CD14-positive monocyte (primary cell): ENCODE measurements around the gene DIDO1. TPM values are rescaled to one million over a fixed set of nuclear protein-coding genes. Genes with fewer than 3 reads are reported as not detected.

Experiments used
- DNase-seq, 3 donors: peaks; one replicate each; pipeline ENCODE4 v3.0.0-alpha.2; 2011 to 2022
- H2AFZ ChIP-seq: 2 replicates; pipeline ENCODE4 v1.6.0; 2012; ENCODE audit warnings: mild to moderate bottlenecking, low read depth, low read length, inconsistent platforms; ENCODE audit not compliant: insufficient read depth, poor library complexity, severe bottlenecking
- H3K27ac ChIP-seq, 2 donors: 1 replicate in 1 of 2; 2 replicates in 1 of 2; pipeline ENCODE4 v1.5.1; 2012 to 2013; ENCODE audit warnings: low read length in 2 of 2, control low read depth in 1 of 2, inconsistent platforms in 1 of 2, low read depth in 1 of 2, mild to moderate bottlenecking in 1 of 2
- H3K27me3 ChIP-seq, 2 donors: one replicate each; pipeline versions ENCODE4 v1.6.0 to v1.6.1; 2011 to 2013; ENCODE audit warnings: low read length in 2 of 2; ENCODE audit not compliant: control insufficient read depth in 2 of 2, insufficient read depth in 2 of 2
- H3K36me3 ChIP-seq, 2 donors: replicated peaks in 1 of 2; 1 replicate in 1 of 2; 2 replicates in 1 of 2; pipeline versions ENCODE4 v1.5.1 to v1.6.1; 2012 to 2013; ENCODE audit warnings: low read length in 2 of 2, control low read depth in 1 of 2, inconsistent platforms in 1 of 2, mild to moderate bottlenecking in 1 of 2; ENCODE audit not compliant: insufficient read depth in 2 of 2, control insufficient read depth in 1 of 2
- H3K4me1 ChIP-seq, 2 donors: 1 replicate in 1 of 2; 2 replicates in 1 of 2; pipeline versions ENCODE4 v1.5.1 to v1.6.1; 2012 to 2013; ENCODE audit warnings: low read length in 2 of 2, control low read depth in 1 of 2, inconsistent platforms in 1 of 2, mild to moderate bottlenecking in 1 of 2, moderate library complexity in 1 of 2; ENCODE audit not compliant: insufficient read depth in 2 of 2, control insufficient read depth in 1 of 2
- H3K4me2 ChIP-seq: replicated peaks from 2 replicates; pipeline ENCODE3; 2012; ENCODE audit warnings: low read length, moderate library complexity, mild to moderate bottlenecking; ENCODE audit not compliant: poor library complexity, severe bottlenecking; ENCODE audit errors: extremely low read depth
- H3K4me3 ChIP-seq, 3 experiments: fragments of 200-600 bp in 1 of 3; sonication (generic) in 1 of 3; replicated peaks in 1 of 3; 1 replicate in 2 of 3; 2 replicates in 1 of 3; pipeline ENCODE4 v1.5.1; 2011 to 2013; ENCODE audit warnings: low read length in 3 of 3, mild to moderate bottlenecking in 3 of 3, control low read depth in 2 of 3, low read depth in 2 of 3, inconsistent platforms in 1 of 3, moderate library complexity in 1 of 3
- H3K79me2 ChIP-seq: 2 replicates; pipeline ENCODE4 v1.6.0; 2012; ENCODE audit warnings: mild to moderate bottlenecking, control low read depth, inconsistent platforms, low read length, moderate library complexity; ENCODE audit not compliant: insufficient read depth
- H3K9ac ChIP-seq: 2 replicates; pipeline ENCODE4 v1.6.0; 2017; ENCODE audit warnings: low read length, mild to moderate bottlenecking; ENCODE audit not compliant: insufficient read depth, poor library complexity, severe bottlenecking
- H3K9me3 ChIP-seq, 2 donors: replicated peaks in 1 of 2; 1 replicate in 1 of 2; 2 replicates in 1 of 2; pipeline versions ENCODE4 v1.5.1 to v1.6.1; 2012 to 2013; ENCODE audit warnings: low read length in 2 of 2, control low read depth in 1 of 2; ENCODE audit not compliant: control insufficient read depth in 1 of 2, insufficient read depth in 1 of 2
- H4K20me1 ChIP-seq: 2 replicates; pipeline ENCODE4 v1.6.0; 2012; ENCODE audit warnings: mild to moderate bottlenecking, low read length, control low read depth, moderate library complexity; ENCODE audit not compliant: insufficient read depth
- H3K27ac Mint-ChIP-seq, 7 donors: one replicate each; pipeline ENCODE4 v1.8.0; 2020; ENCODE audit warnings: mild to moderate bottlenecking in 7 of 7, mixed read lengths in 7 of 7, moderate library complexity in 6 of 7, inconsistent platforms in 2 of 7
- H3K27me3 Mint-ChIP-seq, 3 donors: one replicate each; pipeline ENCODE4 v1.8.0; 2021 to 2022; ENCODE audit warnings: low read depth in 3 of 3, mild to moderate bottlenecking in 3 of 3, mixed read lengths in 3 of 3, moderate library complexity in 3 of 3, inconsistent platforms in 1 of 3
- H3K36me3 Mint-ChIP-seq, 2 donors: one replicate each; pipeline ENCODE4 v1.8.0; 2020; ENCODE audit warnings: mixed read lengths in 2 of 2, inconsistent platforms in 1 of 2, mild to moderate bottlenecking in 1 of 2
- H3K4me1 Mint-ChIP-seq: one replicate; pipeline ENCODE4 v1.8.0; 2020; ENCODE audit warnings: mild to moderate bottlenecking, mixed read lengths
- H3K4me3 Mint-ChIP-seq, 2 donors: one replicate each; pipeline ENCODE4 v1.8.0; 2020; ENCODE audit warnings: mild to moderate bottlenecking in 2 of 2, mixed read lengths in 2 of 2, moderate library complexity in 1 of 2
- H3K9me3 Mint-ChIP-seq, 7 donors: one replicate each; pipeline ENCODE4 v1.8.0; 2020 to 2022; ENCODE audit warnings: mixed read lengths in 7 of 7, mild to moderate bottlenecking in 6 of 7, moderate library complexity in 6 of 7, inconsistent platforms in 2 of 7
- CTCF ChIP-seq: fragments of 200-600 bp; IDR thresholded peaks from one replicate; pipeline ENCODE4 v1.8.0; 2022; ENCODE audit warnings: antibody characterized with exemption, mild to moderate bottlenecking
- WGBS: methylation state at CpG from one replicate; pipeline ENCODE4 v1.1.5; 2013; ENCODE audit warnings: missing lambda C conversion rate; ENCODE audit not compliant: insufficient coverage; 5-methylcytosine and 5-hydroxymethylcytosine counted together
- intact Hi-C, 2 donors: fragments of 100-400 bp; cut with micrococcal nuclease; formaldehyde crosslinking; loops; one replicate each; pipeline versions ENCODE4 v1.15.0 to v1.15.1; 2023
- polyA plus RNA-seq, 3 donors: library from polyadenylated mRNA; depleted of rRNA in 1 of 3; unstranded in 2 of 3; stranded (reverse) in 1 of 3; fragments of 300-500 nt in 2 of 3; fragments of >200 nt in 1 of 3; fragmentation: Illumina TruSeq in 2 of 3; gene quantifications; 1 replicate in 2 of 3; 2 replicates in 1 of 3; pipeline ENCODE4 v1.2.3, GENCODE V29; 2012 to 2021

DIDO1 gene
- polyA plus RNA-seq, 3 donors: 8.5 to 23.8 (median 12.9) TPM

GRCh38 chr20:62880147-62880934, 46.0 kb downstream of the DIDO1 start:
- intact Hi-C loops: no loop called here
- Mint-ChIP-seq H3K9me3 (peaks cover 0 to 2% (median 0%) of the 10 kb centered on the region in 7 donors), H3K4me1 (peaks cover 2% of the 10 kb centered on the region), H3K36me3 (peaks cover 18 to 35% of the 10 kb centered on the region in 2 donors), H3K27ac (no peak overlapping the region), H3K4me3 (no peak overlapping the region), H3K27me3 (peaks cover 2 to 17% (median 10%) of the 10 kb centered on the region in 3 donors)
- no peak for TF ChIP-seq CTCF
- no peak overlapping the region for H3K27ac ChIP-seq
- WGBS: 96% methylated on average over 27 of the region's 37 CpGs
- peaks cover 14% of the 10 kb centered on the region for H4K20me1 ChIP-seq
- no peak for DNase-seq
- no peaks in the 10 kb centered on the region for H3K79me2 ChIP-seq
- H3K4me1 ChIP-seq: no peaks in the 10 kb centered on the region
- no peak overlapping the region for H2AFZ ChIP-seq
- H3K4me3 ChIP-seq: no peak overlapping the region
- peaks cover 22 to 39% of the 10 kb centered on the region in 2 donors for H3K36me3 ChIP-seq
- no peak overlapping the region for H3K9ac ChIP-seq
- H3K27me3 ChIP-seq: no peaks in the 10 kb centered on the region
- H3K9me3 ChIP-seq: no peaks in the 10 kb centered on the region
- H3K4me2 ChIP-seq: no peak overlapping the region

GRCh38 chr20:62879275-62880146, 46.8 kb downstream of the DIDO1 start:
- peaks cover 2 to 18% (median 10%) of the 10 kb centered on the region in 3 donors for H3K27me3 Mint-ChIP-seq
- no peak for TF ChIP-seq CTCF
- H3K36me3 Mint-ChIP-seq: peaks cover 18 to 33% of the 10 kb centered on the region in 2 donors
- H3K4me1 Mint-ChIP-seq: peaks cover 2% of the 10 kb centered on the region
- H3K4me2 ChIP-seq: no peak overlapping the region
- H3K27ac Mint-ChIP-seq: no peak overlapping the region
- H3K4me1 ChIP-seq: no peaks in the 10 kb centered on the region
- H3K4me3 Mint-ChIP-seq: no peak overlapping the region
- H3K9ac ChIP-seq: no peak overlapping the region
- DNase-seq: no peak
- H3K36me3 ChIP-seq: peaks cover 22 to 38% of the 10 kb centered on the region in 2 donors
- intact Hi-C loops: no loop called here
- H3K9me3 Mint-ChIP-seq: peaks cover 0 to 2% (median 0%) of the 10 kb centered on the region in 7 donors
- H3K4me3 ChIP-seq: no peak overlapping the region
- H3K9me3 ChIP-seq: no peaks in the 10 kb centered on the region
- no peak overlapping the region for H2AFZ ChIP-seq
- H4K20me1 ChIP-seq: peaks cover 14% of the 10 kb centered on the region
- H3K27me3 ChIP-seq: no peaks in the 10 kb centered on the region
- H3K27ac ChIP-seq: no peak overlapping the region
- WGBS: 84% methylated on average over 79 of the region's 80 CpGs
- no peaks in the 10 kb centered on the region for H3K79me2 ChIP-seq
